OCI-LY7 (cell line): ENCODE measurements around the gene DLEC1. TPM values are rescaled to one million over a fixed set of nuclear protein-coding genes. Genes with fewer than 3 reads are reported as not detected.
A peak's percentile ranks its signal among the peaks of the same experiment; 100 is the strongest.

Experiments
- BruUV-seq: library from RNA; stranded (reverse); fragments of 400-500 nt; replicated peaks from 2 replicates; lab custom pipeline; 2021; lab: Mats Ljungman, UMichigan
- CTCF ChIA-PET: fragments of 300-600 bp; sonication (Branson Sonifier 250); formaldehyde crosslinking; loops from one replicate; lab custom pipeline; 2022; ENCODE audit warnings: antibody characterized with exemption; ENCODE audit not compliant: unreplicated experiment; lab: Charles Lee
- POLR2A ChIA-PET: fragments of 300-600 bp; sonication (Branson Sonifier 250); formaldehyde crosslinking; loops from one replicate; lab custom pipeline; 2022; ENCODE audit warnings: antibody characterized with exemption; lab: Charles Lee
- DNase-seq: peaks from one replicate; pipeline ENCODE4 v3.0.0-alpha.2; 2015; ENCODE audit warnings: low spot score
- H2AFZ ChIP-seq: fragments of 200-600 bp; sonication (generic), shearing (Covaris generic); 2 replicates; pipeline ENCODE4 v1.6.1; 2014; ENCODE audit warnings: mild to moderate bottlenecking, antibody characterized with exemption, low read length, moderate library complexity
- H3K27ac ChIP-seq: fragments of 200-600 bp; sonication (generic); 2 replicates; pipeline ENCODE4 v1.5.1; 2014; ENCODE audit warnings: mixed run types, low read depth, mild to moderate bottlenecking, moderate library complexity, low read length, inconsistent platforms; ENCODE audit not compliant: poor library complexity, severe bottlenecking
- H3K36me3 ChIP-seq: fragments of 200-600 bp; sonication (generic); 2 replicates; pipeline ENCODE4 v1.6.1; 2014; ENCODE audit warnings: mild to moderate bottlenecking, antibody characterized with exemption, low read length, moderate library complexity, mixed read lengths; ENCODE audit not compliant: insufficient read depth
- H3K4me1 ChIP-seq: fragments of 200-600 bp; sonication (generic); 2 replicates; pipeline ENCODE4 v1.5.1; 2014; ENCODE audit warnings: mild to moderate bottlenecking, low read length; ENCODE audit not compliant: insufficient read depth, poor library complexity, severe bottlenecking
- H3K4me2 ChIP-seq: fragments of 200-600 bp; sonication (generic); 2 replicates; pipeline ENCODE4 v1.6.1; 2014; ENCODE audit warnings: mild to moderate bottlenecking, low read length
- H3K4me3 ChIP-seq: fragments of 200-600 bp; sonication (generic); 2 replicates; pipeline ENCODE4 v1.5.1; 2014; ENCODE audit warnings: mild to moderate bottlenecking, low read depth, low read length; ENCODE audit not compliant: poor library complexity, severe bottlenecking
- H3K79me2 ChIP-seq: fragments of 200-600 bp; sonication (generic); 2 replicates; pipeline ENCODE4 v1.6.1; 2016; ENCODE audit warnings: low read depth, mild to moderate bottlenecking, low read length, moderate library complexity, mixed read lengths; ENCODE audit not compliant: insufficient read depth
- H3K9me2 ChIP-seq: fragments of 200-600 bp; sonication (generic); 2 replicates; pipeline ENCODE4 v1.6.1; 2016; ENCODE audit warnings: mild to moderate bottlenecking, low read length, mixed read lengths; ENCODE audit not compliant: insufficient read depth
- H3K9me3 ChIP-seq: fragments of 200-600 bp; sonication (generic); 2 replicates; pipeline ENCODE4 v1.6.1; 2014; ENCODE audit warnings: mild to moderate bottlenecking, mixed run types, low read length, mixed read lengths
- H4K20me1 ChIP-seq: fragments of 200-600 bp; sonication (generic); 2 replicates; pipeline ENCODE4 v1.6.1; 2014; ENCODE audit warnings: mild to moderate bottlenecking, antibody characterized with exemption, low read length, moderate library complexity, mixed read lengths; ENCODE audit not compliant: insufficient read depth
- CTCF ChIP-seq: fragments of 200-600 bp; sonication (generic); conservative IDR thresholded peaks from 2 replicates; pipeline ENCODE4 v1.5.1; 2014; ENCODE audit warnings: mild to moderate bottlenecking, antibody characterized with exemption, low read length, moderate library complexity, mixed read lengths
- EZH2phosphoT487 ChIP-seq: fragments of 200-600 bp; sonication (generic); IDR thresholded peaks from 2 replicates; pipeline ENCODE4 v1.6.1; 2018; ENCODE audit warnings: low read depth, borderline replicate concordance, mild to moderate bottlenecking, mixed run types, antibody characterized with exemption, low read length, moderate library complexity, mixed read lengths
- intact Hi-C: fragments of 100-400 bp; cut with micrococcal nuclease; formaldehyde crosslinking; loops from one replicate; pipeline ENCODE4 v1.10.0; 2022; ENCODE audit not compliant: unreplicated experiment
- total RNA-seq, 2 experiments: library from RNA; depleted of rRNA in 1 of 2; stranded (reverse); fragments of >200 nt in 1 of 2; shearing (Covaris generic) in 1 of 2; gene quantifications; 2 replicates each; pipeline ENCODE4 v1.2.3, GENCODE V29; 2014 to 2022

DLEC1 gene
- total RNA-seq, 2 experiments from 2014 or later = 0.13 TPM; not detected in 1

GRCh38 chr3:38165722-38166387 is 126.8 kb downstream of the DLEC1 start:
- ChIA-PET CTCF (no interaction called here), POLR2A (interaction anchor here (1.0 to 5.0 kb wide), 6 partner anchors 10 to 28 kb away, joined by 3 to 42 read pairs (median 5); partner anchors contain the start of genes ACAA1 and MYD88)
- TF ChIP-seq EZH2phosphoT487 = no peak
- no peak for TF ChIP-seq CTCF
- peak overlapping the region; percentile 95 for H2AFZ ChIP-seq
- H3K79me2 ChIP-seq = peaks cover 54% of the 10 kb centered on the region
- H3K4me2 ChIP-seq = peak overlapping the region; percentile 74
- peak overlapping the region; percentile 91 for H3K4me3 ChIP-seq
- peak; percentile 29 for DNase-seq
- no peaks in the 10 kb centered on the region for H3K9me2 ChIP-seq
- peak overlapping the region; percentile 65 for H3K27ac ChIP-seq
- peaks cover 34% of the 10 kb centered on the region for H3K4me1 ChIP-seq
- H3K9me3 ChIP-seq = no peaks in the 10 kb centered on the region
- H3K36me3 ChIP-seq = peaks cover 4% of the 10 kb centered on the region
- intact Hi-C loops = loop anchor here (1.0 kb wide), 1 partner anchor 29 kb away; the partner anchor contains the start of gene ACAA1
- peaks cover 24% of the 10 kb centered on the region; the same call in 1 of the 2 replicates for H4K20me1 ChIP-seq
- no TSS peak for BruUV-seq

GRCh38 chr3:38167591-38167990 is 128.6 kb downstream of the DLEC1 start:
- CTCF ChIA-PET = no interaction called here
- TF ChIP-seq CTCF (no peak), EZH2phosphoT487 (no peak)
- no TSS peak for BruUV-seq

More at GRCh38 chr3:38167591-38167990, 128.6 kb downstream of the DLEC1 start:
- no peak overlapping the region for H2AFZ ChIP-seq
- POLR2A ChIA-PET = interaction anchor here (0.6 to 5.0 kb wide), 3 partner anchors 29 to 1255 kb away, joined by 3 to 42 read pairs (median 3); partner anchors contain the start of genes ACAA1 and MYD88
- H3K9me2 ChIP-seq = no peaks in the 10 kb centered on the region
- intact Hi-C loops = no loop called here
- peak overlapping the region; percentile 91 for H3K4me3 ChIP-seq
- peaks cover 4% of the 10 kb centered on the region for H3K36me3 ChIP-seq
- H3K27ac ChIP-seq = peak overlapping the region; percentile 24
- H3K9me3 ChIP-seq = no peaks in the 10 kb centered on the region
- no peak for DNase-seq
- H4K20me1 ChIP-seq = peaks cover 40% of the 10 kb centered on the region; the same call in 1 of the 2 replicates
- H3K4me1 ChIP-seq = peaks cover 34% of the 10 kb centered on the region
- peak overlapping the region; percentile 74 for H3K4me2 ChIP-seq
- H3K79me2 ChIP-seq = peaks cover 72% of the 10 kb centered on the region
